HepG2 (cell line): Measurements from ENCODE around the gene NWD2. TPM values are rescaled to one million over a fixed set of nuclear protein-coding genes. Genes with fewer than 3 reads are reported as not detected.

Experiments used
- ATF2 ChIP-seq: sonication (generic); formaldehyde crosslinking; IDR thresholded peaks from 2 replicates; pipeline ENCODE4 v1.4.0; 2020; ENCODE audit warnings: missing genetic modification reagents
- ATF5 ChIP-seq: sonication (generic); formaldehyde crosslinking; IDR thresholded peaks from 2 replicates; pipeline ENCODE4 v1.4.0; 2020; ENCODE audit warnings: mild to moderate bottlenecking, low read depth, missing genetic modification reagents
- CBX2 ChIP-seq, 2 experiments: fragments of 200-600 bp in 1 of 2; sonication (generic); formaldehyde crosslinking in 1 of 2; IDR thresholded peaks; 2 replicates each; pipeline versions ENCODE4 v1.7.0 to v1.8.1; 2018 to 2022; ENCODE audit warnings: low read depth in 2 of 2, low read length in 1 of 2, mild to moderate bottlenecking in 1 of 2, missing genetic modification reagents in 1 of 2
- HMGXB4 ChIP-seq, 2 experiments: sonication (generic) in 1 of 2; formaldehyde crosslinking in 1 of 2; IDR thresholded peaks; 2 replicates each; pipeline versions ENCODE4 v1.4.0 to v1.6.1; 2018 to 2020; ENCODE audit warnings: missing genetic modification reagents in 2 of 2, borderline replicate concordance in 1 of 2, low read depth in 1 of 2, mild to moderate bottlenecking in 1 of 2, missing biosample characterization in 1 of 2
- MAFF ChIP-seq: IDR thresholded peaks from 2 replicates; pipeline ENCODE4 v1.6.1; 2011; ENCODE audit warnings: low read depth, low read length, improper control_type of control experiment
- MAFG ChIP-seq: sonication (generic); formaldehyde crosslinking; IDR thresholded peaks from 2 replicates; pipeline ENCODE4 v1.5.1; 2020; ENCODE audit warnings: mild to moderate bottlenecking, missing genetic modification reagents
- MAFK ChIP-seq, 2 experiments: IDR thresholded peaks in 1 of 2; conservative IDR thresholded peaks in 1 of 2; 2 replicates each; pipeline ENCODE4 v1.6.1; 2011; ENCODE audit warnings: improper control_type of control experiment in 2 of 2, low read length in 2 of 2
- RXRB ChIP-seq: IDR thresholded peaks from 2 replicates; pipeline ENCODE4 v1.6.1; 2016; ENCODE audit warnings: borderline replicate concordance, missing genetic modification reagents, missing compliant biosample characterization
- SMAD3 ChIP-seq: sonication (generic); formaldehyde crosslinking; IDR thresholded peaks from 2 replicates; pipeline ENCODE4 v1.4.0; 2020; ENCODE audit warnings: missing genetic modification reagents
- STAG1 ChIP-seq: sonication (generic); formaldehyde crosslinking; IDR thresholded peaks from 2 replicates; pipeline ENCODE4 v1.4.0; 2020; ENCODE audit warnings: missing genetic modification reagents
- ZNF317 ChIP-seq: sonication (generic); formaldehyde crosslinking; IDR thresholded peaks from 2 replicates; pipeline ENCODE4 v1.5.0; 2020; ENCODE audit warnings: mild to moderate bottlenecking, missing genetic modification reagents
- ZNF331 ChIP-seq: sonication (generic); formaldehyde crosslinking; IDR thresholded peaks from 2 replicates; pipeline ENCODE4 v1.4.0; 2020; ENCODE audit warnings: missing genetic modification reagents
- ZNF768 ChIP-seq: sonication (generic); formaldehyde crosslinking; IDR thresholded peaks from 2 replicates; pipeline ENCODE4 v1.4.0; 2020; ENCODE audit warnings: missing genetic modification reagents
- polyA plus RNA-seq, 8 experiments: library from polyadenylated mRNA; depleted of rRNA in 3 of 8; stranded (reverse) in 7 of 8; unstranded in 1 of 8; fragments of >200 nt; fragmentation: Illumina TruSeq in 4 of 8; extraction: Trizol in 4 of 8; gene quantifications; 2 replicates each; pipeline versions ENCODE4 v1.2.1 to v1.2.3, GENCODE V29; 2011 to 2016; ENCODE audit warnings: low read depth in 4 of 8, missing spikeins in 1 of 8, mixed read lengths in 1 of 8; ENCODE audit not compliant: insufficient read depth in 1 of 8
- total RNA-seq, 5 experiments: library from RNA; depleted of rRNA; stranded (reverse); fragments of >200 nt; fragmentation: Illumina TruSeq; extraction: Trizol; gene quantifications; 2 replicates each; pipeline ENCODE4 v1.2.3, GENCODE V29; 2016; ENCODE audit warnings: low read depth in 1 of 5

Gene NWD2
- total and polyA plus RNA-seq, 2 of the 13 experiments (the other 11 are each of a cell fraction or from before 2014, with no cell fraction given): not detected

- TF ChIP-seq SMAD3 (CRISPR knock-in tag) (0 out of 2 replicates have a peak, but pooled peaks have one; percentile 15), CBX2 (IDR thresholded peaks at IDR 0.05; ENCODE audit: low read depth, low read length) (no peak), CBX2 (CRISPR knock-in tag; IDR thresholded peaks at IDR 0.05; ENCODE audit: low read depth) (no peak), MAFF (peak; percentile 98), HMGXB4 (CRISPR knock-in tag; IDR thresholded peaks at IDR 0.05; ENCODE audit: borderline replicate concordance in 1 of 2, low read depth in 1 of 2) (peak in 1 of 2 experiments; percentile 30; a peak in 1 of 4 replicates), MAFG (CRISPR knock-in tag) (peak; percentile 78; the same call in 1 of the 2 replicates), RXRB (0 out of 2 replicates have a peak, but pooled peaks have one; percentile 15), ZNF331 (CRISPR knock-in tag) (0 out of 2 replicates have a peak, but pooled peaks have one; percentile 21), ATF5 (CRISPR knock-in tag) (no peak), ATF2 (CRISPR knock-in tag) (no peak), ZNF317 (0 out of 2 replicates have a peak, but pooled peaks have one; percentile 0), ZNF768 (CRISPR knock-in tag) (no peak), MAFK (conservative IDR thresholded peaks at IDR 0.05 in 1 of 2, IDR thresholded peaks at IDR 0.05 in 1 of 2; ENCODE audit: low read length in 2 of 2) (peak; percentile 97 to 99), STAG1 (CRISPR knock-in tag) (peak; percentile 81)
Observed at GRCh38 chr4:37452952-37453280, 208.4 kb downstream of the NWD2 start (continued).
